IPS-11a (cell line): Measurements from ENCODE around the gene DMAP1.

Experiments used
- H3K4me3 ChIP-seq: one replicate; pipeline ENCODE4 v1.5.1; 2013; ENCODE audit warnings: low read depth, low read length, control low read depth

Gene DMAP1

GRCh38 chr1:44227211-44227610 is 13.9 kb downstream of the DMAP1 start:
- H3K4me3 ChIP-seq: no peak overlapping the region

- H3K4me3 ChIP-seq: no peak overlapping the region
Observed at GRCh38 chr1:44228218-44228617, 14.9 kb downstream of the DMAP1 start.

DNA sequence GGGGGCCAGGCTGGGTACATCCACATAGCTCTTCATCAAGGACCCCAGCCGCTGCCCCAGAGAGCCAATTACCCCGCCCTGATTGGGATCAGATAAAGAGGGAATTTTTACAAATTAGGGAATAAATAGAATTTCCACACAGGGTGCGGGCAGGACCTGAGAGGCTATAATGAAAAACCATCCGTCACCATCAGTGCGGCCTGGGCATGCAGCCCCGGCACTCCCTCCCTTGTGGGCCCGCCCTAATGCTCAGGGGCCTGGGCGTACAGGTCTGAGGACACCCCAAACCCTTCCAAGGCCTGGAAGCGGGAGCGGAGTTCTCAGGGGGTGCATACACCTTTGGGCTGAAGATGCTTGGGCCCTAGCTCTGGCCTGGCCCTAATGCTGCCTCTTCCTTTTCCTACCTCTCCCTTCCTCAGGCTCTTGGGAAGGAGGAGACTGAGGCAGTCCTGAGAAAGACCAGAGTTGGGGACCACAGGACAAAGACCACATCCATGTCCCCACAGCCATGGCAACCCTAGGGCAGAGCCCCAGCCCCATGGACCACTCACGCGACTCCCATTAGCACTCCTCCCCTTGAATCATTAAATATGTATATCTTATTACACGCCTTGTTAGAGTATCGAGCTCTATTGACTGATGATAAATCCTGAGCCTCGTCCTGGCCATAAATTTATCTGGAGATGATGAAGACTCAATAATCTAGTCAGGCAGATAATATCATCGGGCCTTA is 16.3 kb downstream of the DMAP1 start:
- no peak overlapping the region for H3K4me3 ChIP-seq

GRCh38 chr1:44230796-44231195 is 17.5 kb downstream of the DMAP1 start:
- no peak overlapping the region for H3K4me3 ChIP-seq

DNA sequence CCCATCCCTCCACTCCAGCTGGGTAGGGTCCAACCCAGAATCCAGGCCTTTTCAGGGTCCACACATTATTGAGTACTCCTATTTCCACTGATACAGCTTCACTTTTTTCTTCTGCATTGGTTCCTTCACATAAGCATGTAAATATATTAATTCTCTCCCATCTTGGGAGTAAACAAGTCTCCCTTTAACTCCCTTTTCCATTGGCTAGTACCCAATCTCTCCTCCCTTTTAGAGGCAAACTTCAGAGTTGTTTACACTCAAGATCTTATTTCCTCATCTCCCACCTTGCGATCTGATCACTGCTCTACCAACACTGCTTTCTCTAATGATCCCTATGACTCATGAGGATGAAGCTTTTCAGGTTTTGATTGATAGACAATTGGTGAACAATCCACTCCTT is 20.3 kb downstream of the DMAP1 start:
- no peak overlapping the region for H3K4me3 ChIP-seq

DNA sequence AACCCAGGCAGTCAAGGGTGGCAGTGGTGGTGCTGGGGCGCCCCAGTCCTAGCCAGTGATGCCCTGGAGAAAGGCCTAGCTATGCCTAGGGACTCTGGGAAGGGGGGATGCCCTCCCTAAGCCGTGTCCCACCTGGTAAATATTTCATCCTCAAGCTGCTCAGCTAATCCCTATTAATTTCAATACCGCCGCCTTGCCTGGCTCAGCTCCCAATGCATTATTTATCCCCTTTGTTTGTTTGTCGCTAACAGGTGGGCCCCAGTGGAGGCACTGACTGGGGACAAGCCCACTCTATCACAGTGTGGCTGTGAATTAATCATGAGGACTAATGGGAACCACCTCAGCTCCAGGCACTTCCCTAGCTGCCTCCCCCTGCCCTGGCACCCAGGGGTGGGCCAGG is 22.5 kb downstream of the DMAP1 start:
- no peak overlapping the region for H3K4me3 ChIP-seq

DNA sequence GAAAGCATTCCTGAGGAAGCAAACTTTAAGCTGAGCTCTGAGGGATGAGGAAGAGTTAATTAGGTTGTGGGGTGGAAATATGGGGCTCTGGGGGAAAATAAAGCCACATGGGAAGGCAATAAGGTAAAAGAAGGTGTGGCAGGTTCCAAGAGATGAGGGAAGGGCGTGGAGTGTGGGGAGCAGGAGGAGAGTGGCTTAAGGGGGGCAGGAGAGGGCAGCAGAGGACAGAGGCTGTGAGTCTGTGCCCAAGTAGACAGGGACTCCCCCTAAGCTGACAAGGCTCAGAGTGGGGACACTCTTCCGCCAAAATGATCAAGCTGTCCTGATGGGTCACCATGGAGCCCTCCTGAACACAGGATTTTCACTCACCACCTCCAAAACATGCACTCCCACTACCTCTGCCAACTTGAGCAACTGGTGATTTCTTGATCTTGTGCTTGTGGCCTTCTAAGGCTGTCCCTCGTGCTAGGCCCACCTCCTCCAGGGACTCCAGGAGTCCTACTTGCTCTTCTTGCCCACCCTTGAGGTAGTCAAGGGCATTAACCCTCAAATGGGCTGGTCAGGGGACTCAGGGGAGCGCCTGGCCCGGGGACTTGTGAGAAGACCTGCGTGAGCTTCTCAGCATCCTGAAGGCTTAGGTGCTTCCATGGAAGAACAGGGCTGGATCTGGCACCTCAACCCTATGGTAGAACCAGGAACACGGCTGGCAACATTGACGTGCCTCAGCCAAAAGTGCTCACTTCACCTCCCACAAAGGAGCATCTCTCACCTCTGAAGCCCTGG is 23.4 kb downstream of the DMAP1 start:
- no peak overlapping the region for H3K4me3 ChIP-seq

GRCh38 chr1:44237721-44238457 is 24.6 kb downstream of the DMAP1 start:
- H3K4me3 ChIP-seq: no peak overlapping the region

DNA sequence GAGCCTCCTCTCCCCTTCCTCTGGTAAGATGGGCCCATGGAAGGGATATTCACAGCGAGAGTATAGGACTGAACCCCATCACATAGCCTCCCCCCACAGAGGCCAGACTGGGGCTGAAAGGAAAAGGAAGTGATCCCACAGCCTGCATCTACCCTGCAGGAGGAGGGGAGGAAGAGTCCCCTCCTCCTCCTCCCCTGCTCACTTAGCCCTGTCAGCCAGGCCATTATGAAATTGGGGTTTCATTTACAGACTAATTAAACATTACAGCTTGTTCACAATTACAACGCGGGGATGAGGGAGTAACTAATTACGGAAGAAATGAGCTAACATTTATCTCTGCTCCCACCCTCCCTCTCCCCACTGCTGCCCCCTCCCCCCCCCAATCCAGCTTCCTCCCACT is 25.4 kb downstream of the DMAP1 start:
- no peak overlapping the region for H3K4me3 ChIP-seq

DNA sequence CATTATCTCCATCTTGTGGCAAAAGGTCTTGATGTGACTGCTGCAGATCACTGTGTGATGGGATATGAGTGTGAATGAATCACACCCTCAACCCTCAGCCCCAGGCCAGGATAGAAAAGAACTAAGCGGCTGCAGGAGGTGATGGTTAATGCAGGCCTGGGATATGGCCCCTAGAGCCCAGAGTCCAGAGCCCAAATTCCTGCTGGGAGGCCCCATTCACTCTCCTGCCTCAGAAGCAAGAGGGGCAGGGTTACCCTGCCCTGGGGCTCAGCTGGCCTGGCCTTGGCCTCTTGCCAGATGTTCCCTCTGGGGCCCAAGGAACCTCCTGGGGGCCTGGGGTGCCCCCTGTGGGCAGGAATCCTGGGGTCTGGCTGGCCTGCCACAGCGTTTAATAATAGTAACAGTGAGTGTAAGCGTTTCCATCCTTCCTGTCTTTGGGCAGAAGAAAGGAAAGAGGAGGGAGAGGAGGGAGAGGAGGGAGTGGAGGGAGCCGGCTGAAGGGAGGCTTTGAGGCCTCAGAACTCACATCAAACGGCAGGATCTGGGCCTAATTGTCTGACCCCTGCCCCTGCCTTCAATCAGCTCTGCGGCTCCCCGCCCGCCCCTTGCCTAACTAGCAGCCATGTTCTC is 26.2 kb downstream of the DMAP1 start:
- H3K4me3 ChIP-seq: no peak overlapping the region

- H3K4me3 ChIP-seq: no peak overlapping the region
Observed at GRCh38 chr1:44239961-44240371, 26.7 kb downstream of the DMAP1 start.

- no peak overlapping the region for H3K4me3 ChIP-seq
Observed at GRCh38 chr1:44240802-44241671, 27.8 kb downstream of the DMAP1 start.

GRCh38 chr1:44242746-44243145 is 29.5 kb downstream of the DMAP1 start:
- H3K4me3 ChIP-seq: no peak overlapping the region

DNA sequence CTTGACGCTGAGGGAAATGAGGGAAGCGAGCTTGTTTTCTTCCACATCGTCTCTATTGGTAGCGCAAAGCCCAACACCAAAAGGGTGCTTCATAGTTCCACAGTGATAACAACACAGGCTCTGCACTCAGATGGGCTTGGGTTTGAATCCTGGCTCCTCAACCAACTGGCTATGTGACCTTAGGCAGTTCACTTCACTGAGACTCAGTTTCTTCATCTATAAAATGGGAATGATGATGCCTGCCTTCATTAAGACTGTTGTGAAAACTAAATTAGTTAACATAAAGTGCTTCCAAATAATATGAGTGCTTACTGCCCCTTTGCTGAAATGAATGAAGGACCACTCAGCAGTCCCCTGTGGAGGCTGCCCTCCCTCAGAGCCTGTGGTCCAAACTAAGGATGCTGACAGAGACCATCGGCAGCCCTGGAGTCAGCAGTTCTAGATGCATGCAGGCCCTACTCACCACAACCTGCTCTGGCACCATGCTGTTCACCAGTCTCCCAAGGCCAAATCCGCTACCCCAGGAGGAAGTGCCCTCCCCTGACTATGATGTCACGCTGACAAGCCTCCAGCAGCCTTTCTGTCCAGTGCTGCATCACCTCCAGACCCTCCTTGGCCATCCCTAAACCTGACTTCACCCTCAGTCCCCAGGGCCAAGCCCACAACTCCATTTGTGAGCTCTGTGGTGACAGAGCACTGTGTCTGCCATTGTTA is 30.7 kb downstream of the DMAP1 start:
- no peak overlapping the region for H3K4me3 ChIP-seq

GRCh38 chr1:44244986-44245385 is 31.7 kb downstream of the DMAP1 start:
- no peak overlapping the region for H3K4me3 ChIP-seq

- no peak overlapping the region for H3K4me3 ChIP-seq
Observed at GRCh38 chr1:44246806-44247205, 33.5 kb downstream of the DMAP1 start.

GRCh38 chr1:44249543-44249942 is 36.3 kb downstream of the DMAP1 start:
- H3K4me3 ChIP-seq: no peak overlapping the region

GRCh38 chr1:44250068-44250781 is 37.0 kb downstream of the DMAP1 start:
- H3K4me3 ChIP-seq: no peak overlapping the region

GRCh38 chr1:44251486-44251885 is 38.2 kb downstream of the DMAP1 start:
- H3K4me3 ChIP-seq: no peak overlapping the region
